B cell (primary cell): ENCODE measurements around the gene MARCHF4. TPM values are rescaled to one million over a fixed set of nuclear protein-coding genes. Genes with fewer than 3 reads are reported as not detected.

Experiments used
- ATAC-seq: fragments of 200-7000 bp; cut with Tn5 transposase; one replicate; pipeline ENCODE4 v1.10.0; 2021; ENCODE audit warnings: low read depth, mild to moderate bottlenecking, moderate number of reproducible peaks, moderate library complexity
- CTCF ChIA-PET: fragments of 350-600 bp; sonication (Branson Sonifier 250); formaldehyde crosslinking; loops from one replicate; lab custom pipeline; 2021; ENCODE audit warnings: antibody characterized with exemption, inconsistent platforms; lab: Charles Lee
- POLR2A ChIA-PET: fragments of 350-600 bp; sonication (Branson Sonifier 250); formaldehyde crosslinking; loops from one replicate; lab custom pipeline; 2021; ENCODE audit warnings: antibody characterized with exemption; lab: Charles Lee
- DNase-seq: peaks from one replicate; pipeline ENCODE4 v3.0.0; 2013
- H2AFZ ChIP-seq: 2 replicates; pipeline ENCODE4 v1.6.1; 2012; ENCODE audit warnings: mild to moderate bottlenecking, low read depth, low read length; ENCODE audit not compliant: insufficient read depth, poor library complexity, severe bottlenecking
- H3K27ac ChIP-seq, 2 donors: 1 replicate in 1 of 2; 2 replicates in 1 of 2; pipeline ENCODE4 v1.5.1; 2012 to 2013; ENCODE audit warnings: low read length in 2 of 2, mild to moderate bottlenecking in 2 of 2, moderate library complexity in 1 of 2
- H3K27me3 ChIP-seq, 4 experiments: fragments of 200-600 bp in 1 of 4; sonication (generic) in 1 of 4; replicated peaks in 1 of 4; 1 replicate in 2 of 4; 2 replicates in 2 of 4; pipeline versions ENCODE4 v1.6.1 to v1.7.0; 2013 to 2016; ENCODE audit warnings: low read length in 3 of 4, mild to moderate bottlenecking in 2 of 4, mixed read lengths in 1 of 4, moderate library complexity in 1 of 4; ENCODE audit not compliant: insufficient read depth in 4 of 4, control insufficient read depth in 3 of 4; ENCODE audit errors: control extremely low read depth in 1 of 4
- H3K36me3 ChIP-seq, 2 experiments: replicated peaks in 1 of 2; 1 replicate in 1 of 2; 2 replicates in 1 of 2; pipeline versions ENCODE4 v1.6.1 to v1.7.1; 2013; ENCODE audit warnings: low read length in 1 of 2; ENCODE audit not compliant: insufficient read depth in 2 of 2, control insufficient read depth in 1 of 2; ENCODE audit errors: control extremely low read depth in 1 of 2, extremely low read depth in 1 of 2
- H3K4me1 ChIP-seq, 2 donors: fragments of 200-600 bp in 1 of 2; sonication (generic) in 1 of 2; 1 replicate in 1 of 2; 2 replicates in 1 of 2; pipeline versions ENCODE4 v1.5.1 to v1.6.1; 2013 to 2017; ENCODE audit warnings: low read length in 2 of 2; ENCODE audit not compliant: control insufficient read depth in 2 of 2, insufficient read depth in 2 of 2
- H3K4me2 ChIP-seq: replicated peaks from 2 replicates; pipeline ENCODE3; 2012; ENCODE audit warnings: mild to moderate bottlenecking, low read depth, low read length; ENCODE audit not compliant: poor library complexity, severe bottlenecking
- H3K4me3 ChIP-seq, 5 experiments: fragments of 200-600 bp in 1 of 5; sonication (generic) in 1 of 5; 1 replicate in 3 of 5; 2 replicates in 2 of 5; pipeline versions ENCODE4 v1.5.1 to v1.7.0; 2011 to 2016; ENCODE audit warnings: low read length in 4 of 5, mild to moderate bottlenecking in 4 of 5, low read depth in 2 of 5, control low read depth in 1 of 5, moderate library complexity in 1 of 5; ENCODE audit not compliant: insufficient read depth in 1 of 5; ENCODE audit errors: control extremely low read depth in 1 of 5, extremely low read depth in 1 of 5
- H3K79me2 ChIP-seq: fragments of 200-600 bp; sonication (generic); one replicate; pipeline ENCODE4 v1.6.0; 2016; ENCODE audit warnings: low read length; ENCODE audit not compliant: control insufficient read depth, insufficient read depth
- H3K9ac ChIP-seq: fragments of 200-600 bp; sonication (generic); 2 replicates; pipeline ENCODE4 v1.6.1; 2017; ENCODE audit warnings: mild to moderate bottlenecking, low read length, moderate library complexity
- H3K9me3 ChIP-seq, 3 donors: one replicate each; pipeline versions ENCODE4 v1.6.1 to v1.7.1; 2013; ENCODE audit warnings: low read length in 2 of 3; ENCODE audit not compliant: control insufficient read depth in 2 of 3, insufficient read depth in 1 of 3; ENCODE audit errors: control extremely low read depth in 1 of 3
- H4K20me1 ChIP-seq: 2 replicates; pipeline ENCODE4 v1.6.0; 2012; ENCODE audit warnings: mild to moderate bottlenecking, low read length; ENCODE audit not compliant: insufficient read depth, control insufficient read depth, poor library complexity, severe bottlenecking
- H3K27ac Mint-ChIP-seq: one replicate; pipeline ENCODE4 v1.8.0; 2021; ENCODE audit warnings: mixed read lengths
- H3K27me3 Mint-ChIP-seq: one replicate; pipeline ENCODE4 v1.8.0; 2021; ENCODE audit warnings: mixed read lengths
- H3K4me1 Mint-ChIP-seq: one replicate; pipeline ENCODE4 v1.8.0; 2021; ENCODE audit warnings: mixed read lengths
- H3K4me3 Mint-ChIP-seq: one replicate; pipeline ENCODE4 v1.8.0; 2021; ENCODE audit warnings: mixed read lengths
- H3K9me3 Mint-ChIP-seq: one replicate; pipeline ENCODE4 v1.8.0; 2022; ENCODE audit warnings: mixed read lengths; ENCODE audit not compliant: insufficient read depth
- CTCF ChIP-seq: fragments of 200-600 bp; IDR thresholded peaks from one replicate; pipeline ENCODE4 v1.8.0; 2022; ENCODE audit warnings: antibody characterized with exemption, mild to moderate bottlenecking
- EZH2 ChIP-seq: IDR thresholded peaks from 2 replicates; pipeline ENCODE4 v1.6.1; 2012; ENCODE audit warnings: borderline replicate concordance, low read depth, mild to moderate bottlenecking, moderate library complexity, low read length; ENCODE audit not compliant: insufficient read depth, poor library complexity, severe bottlenecking
- WGBS: methylation state at CpG from one replicate; pipeline ENCODE4 v1.1.5; 2013; ENCODE audit warnings: missing lambda C conversion rate; ENCODE audit not compliant: insufficient coverage; 5-methylcytosine and 5-hydroxymethylcytosine counted together
- intact Hi-C: fragments of 100-400 bp; cut with micrococcal nuclease; formaldehyde crosslinking; loops from one replicate; pipeline ENCODE4 v1.10.0; 2022
- polyA plus RNA-seq: library from polyadenylated mRNA; depleted of rRNA; stranded (reverse); fragments of >200 nt; gene quantifications from 2 replicates; pipeline ENCODE4 v1.2.3, GENCODE V29; 2012
- total RNA-seq, 2 donors: library from RNA; stranded (reverse); fragments of 120-200 nt in 1 of 2; gene quantifications; 1 replicate in 1 of 2; 2 replicates in 1 of 2; pipeline versions ENCODE4 v1.2.3 to v1.2.4, GENCODE V29; 2013 to 2022

The MARCHF4 gene
- total and polyA plus RNA-seq, 2 donors (not counting 1 experiment from before 2014, with no cell fraction given) = not detected

- CTCF ChIA-PET = no interaction called here
Measured at GRCh38 chr2:216391401-216391800, 19.1 kb upstream of the MARCHF4 start.

GRCh38 chr2:216389570-216389969 is 17.3 kb upstream of the MARCHF4 start:
- no CpG with 5 or more reads among the region's 1 CpG for WGBS
- H3K27ac Mint-ChIP-seq = no peak overlapping the region
- no peak for TF ChIP-seq EZH2
- TF ChIP-seq CTCF = no peak
- Histone ChIP-seq H3K36me3 (no peaks in the 10 kb centered on the region), H4K20me1 (no peaks in the 10 kb centered on the region), H3K79me2 (no peaks in the 10 kb centered on the region), H3K4me3 (no peak overlapping the region), H3K4me1 (no peaks in the 10 kb centered on the region), H3K27me3 (peaks cover 0 to 8% (median under 1%) of the 10 kb centered on the region in 4 experiments), H3K4me2 (no peak overlapping the region), H2AFZ (no peak overlapping the region), H3K9me3 (no peaks in the 10 kb centered on the region), H3K27ac (no peak overlapping the region), H3K9ac (no peak overlapping the region)
- peaks cover 37% of the 10 kb centered on the region for H3K27me3 Mint-ChIP-seq
- CTCF ChIA-PET = no interaction called here
- intact Hi-C loops = no loop called here
- no peaks in the 10 kb centered on the region for H3K9me3 Mint-ChIP-seq
- H3K4me3 Mint-ChIP-seq = no peak overlapping the region
- ATAC-seq = no peak
- peaks cover 1% of the 10 kb centered on the region for H3K4me1 Mint-ChIP-seq
- DNase-seq = no peak
- POLR2A ChIA-PET = no interaction called here

More at GRCh38 chr2:216391401-216391800, 19.1 kb upstream of the MARCHF4 start:
- no peak overlapping the region for H3K4me2 ChIP-seq
- H3K4me1 ChIP-seq = no peaks in the 10 kb centered on the region
- no peaks in the 10 kb centered on the region for H4K20me1 ChIP-seq
- no peak overlapping the region for H3K27ac ChIP-seq
- POLR2A ChIA-PET = no interaction called here
- Mint-ChIP-seq H3K4me3 (no peak overlapping the region), H3K9me3 (no peaks in the 10 kb centered on the region), H3K4me1 (peaks cover 4% of the 10 kb centered on the region), H3K27me3 (peaks cover 35% of the 10 kb centered on the region), H3K27ac (no peak overlapping the region)
- no peaks in the 10 kb centered on the region for H3K36me3 ChIP-seq
- intact Hi-C loops = no loop called here
- H3K9me3 ChIP-seq = no peaks in the 10 kb centered on the region
- H3K27me3 ChIP-seq = peaks cover 0 to 8% (median 5%) of the 10 kb centered on the region in 4 experiments
- WGBS = 93% methylated on average over 6 of the region's 6 CpGs
- ATAC-seq (no peak), DNase-seq (no peak)
- no peak overlapping the region for H3K9ac ChIP-seq
- H2AFZ ChIP-seq = no peak overlapping the region
- TF ChIP-seq EZH2 (no peak), CTCF (no peak)
- no peak overlapping the region for H3K4me3 ChIP-seq
- no peaks in the 10 kb centered on the region for H3K79me2 ChIP-seq
